Lung (tissue), 12 donors: ENCODE measurements around the gene PLXND1. TPM values are rescaled to one million over a fixed set of nuclear protein-coding genes. Genes with fewer than 3 reads are reported as not detected.

Experiments used
- ATAC-seq: fragments of 200-7000 bp; cut with Tn5 transposase; one replicate; pipeline ENCODE4 v1.9.1; 2020; ENCODE audit warnings: moderate number of reproducible peaks; ENCODE audit not compliant: insufficient read depth, low FRiP score
- DNase-seq, 3 donors: peaks; one replicate each; pipeline ENCODE4 v3.0.0-alpha.2; 2013 to 2017
- H3K27ac ChIP-seq, 2 donors: one replicate each; pipeline ENCODE4 v1.5.1; 2013; ENCODE audit warnings: mild to moderate bottlenecking in 2 of 2, moderate library complexity in 2 of 2, control low read depth in 1 of 2, inconsistent platforms in 1 of 2, low read depth in 1 of 2, low read length in 1 of 2
- H3K27me3 ChIP-seq, 3 donors: one replicate each; pipeline ENCODE4 v1.5.1; 2013; ENCODE audit warnings: low read length in 2 of 3; ENCODE audit not compliant: control insufficient read depth in 3 of 3, insufficient read depth in 3 of 3
- H3K36me3 ChIP-seq, 4 donors: one replicate each; pipeline ENCODE4 v1.5.1; 2013; ENCODE audit warnings: low read length in 4 of 4, mild to moderate bottlenecking in 1 of 4, moderate library complexity in 1 of 4; ENCODE audit not compliant: control insufficient read depth in 4 of 4, insufficient read depth in 4 of 4
- H3K4me1 ChIP-seq, 5 donors: one replicate each; pipeline ENCODE4 v1.5.1; 2013; ENCODE audit warnings: low read length in 5 of 5, mild to moderate bottlenecking in 2 of 5, moderate library complexity in 1 of 5; ENCODE audit not compliant: control insufficient read depth in 5 of 5, insufficient read depth in 5 of 5
- H3K4me3 ChIP-seq: one replicate; pipeline ENCODE4 v1.5.1; 2013; ENCODE audit warnings: mild to moderate bottlenecking, control low read depth, moderate library complexity
- H3K9ac ChIP-seq, 2 donors: one replicate each; pipeline ENCODE4 v1.5.1; 2013; ENCODE audit warnings: low read length in 2 of 2, control low read depth in 1 of 2; ENCODE audit not compliant: insufficient read depth in 1 of 2
- H3K9me3 ChIP-seq, 4 donors: one replicate each; pipeline ENCODE4 v1.5.1; 2013; ENCODE audit warnings: low read length in 3 of 4, mild to moderate bottlenecking in 1 of 4, moderate library complexity in 1 of 4; ENCODE audit not compliant: control insufficient read depth in 4 of 4, insufficient read depth in 3 of 4
- WGBS, 2 donors: extraction: QIAGEN DNeasy Blood & Tissue Kit; methylation state at CpG; one replicate each; pipeline ENCODE4 v1.1.7; 2013; 5-methylcytosine and 5-hydroxymethylcytosine counted together
- polyA plus RNA-seq, 2 donors: library from polyadenylated mRNA; stranded (reverse); fragments of 200-250 nt; gene quantifications; one replicate each; pipeline ENCODE4 v1.2.1, GENCODE V29; 2013
- total RNA-seq, 2 donors: library from RNA; depleted of rRNA in 1 of 2; stranded (reverse); fragments of >200 nt in 1 of 2; gene quantifications; one replicate each; pipeline ENCODE4 v1.2.1, GENCODE V29; 2014 to 2021
- TF ChIP-seq, protein P1 (sequence below): IDR thresholded peaks from 2 replicates; pipeline ENCODE4 v1.5.1; 2012; ENCODE audit warnings: mild to moderate bottlenecking; ENCODE audit errors: control extremely low read depth, extremely low read depth
- donor health status: control.
- donor health status: control.
- donor health status: Bipolar disorder and iron deficiency.
- donor health status: healthy.
- donor health status: DM: yes; HTN: yes; CAD: no.

Gene PLXND1
- total and polyA plus RNA-seq, 4 donors: 128 to 233 (median 180) TPM

GRCh38 chr3:129605203-129605921 is 1.1 kb downstream of the PLXND1 start:
- Histone ChIP-seq H3K27ac (peak overlapping the region; percentile 82 to 91), H3K9ac (no peak overlapping the region), H3K9me3 (no peaks in the 10 kb centered on the region), H3K4me3 (peak overlapping the region; percentile 73), H3K36me3 (no peaks in the 10 kb centered on the region), H3K4me1 (peaks cover 0 to 57% (median 32%) of the 10 kb centered on the region in 5 donors), H3K27me3 (no peaks in the 10 kb centered on the region)
- TF ChIP-seq, protein P1, sequence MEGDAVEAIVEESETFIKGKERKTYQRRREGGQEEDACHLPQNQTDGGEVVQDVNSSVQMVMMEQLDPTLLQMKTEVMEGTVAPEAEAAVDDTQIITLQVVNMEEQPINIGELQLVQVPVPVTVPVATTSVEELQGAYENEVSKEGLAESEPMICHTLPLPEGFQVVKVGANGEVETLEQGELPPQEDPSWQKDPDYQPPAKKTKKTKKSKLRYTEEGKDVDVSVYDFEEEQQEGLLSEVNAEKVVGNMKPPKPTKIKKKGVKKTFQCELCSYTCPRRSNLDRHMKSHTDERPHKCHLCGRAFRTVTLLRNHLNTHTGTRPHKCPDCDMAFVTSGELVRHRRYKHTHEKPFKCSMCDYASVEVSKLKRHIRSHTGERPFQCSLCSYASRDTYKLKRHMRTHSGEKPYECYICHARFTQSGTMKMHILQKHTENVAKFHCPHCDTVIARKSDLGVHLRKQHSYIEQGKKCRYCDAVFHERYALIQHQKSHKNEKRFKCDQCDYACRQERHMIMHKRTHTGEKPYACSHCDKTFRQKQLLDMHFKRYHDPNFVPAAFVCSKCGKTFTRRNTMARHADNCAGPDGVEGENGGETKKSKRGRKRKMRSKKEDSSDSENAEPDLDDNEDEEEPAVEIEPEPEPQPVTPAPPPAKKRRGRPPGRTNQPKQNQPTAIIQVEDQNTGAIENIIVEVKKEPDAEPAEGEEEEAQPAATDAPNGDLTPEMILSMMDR: no peak
- ATAC-seq: peak; percentile 2
- 1% methylated on average over 71 to 98 of the region's 98 CpGs for WGBS, 2 donors
- peak; percentile 57 to 71 (median 57) for DNase-seq

- Histone ChIP-seq H3K9me3 (no peaks in the 10 kb centered on the region), H3K36me3 (no peaks in the 10 kb centered on the region), H3K27ac (peak overlapping the region; percentile 46 to 90), H3K4me3 (peak overlapping the region; percentile 73), H3K27me3 (no peaks in the 10 kb centered on the region), H3K4me1 (peaks cover 0 to 54% (median 30%) of the 10 kb centered on the region in 5 donors), H3K9ac (peak overlapping the region in 1 of 2 donors; percentile 70)
- WGBS, 2 donors: 25 to 52% methylated on average over 12 of the region's 12 CpGs
- ATAC-seq (no peak), DNase-seq (no peak)
- TF ChIP-seq, protein P1: no peak
Observed at GRCh38 chr3:129604767-129605166, 1.7 kb downstream of the PLXND1 start.

GRCh38 chr3:129603991-129604749 is 2.3 kb downstream of the PLXND1 start:
- 41 to 60% methylated on average over 8 of the region's 8 CpGs for WGBS, 2 donors
- Histone ChIP-seq H3K27ac (peak overlapping the region; percentile 82 to 90), H3K36me3 (no peaks in the 10 kb centered on the region), H3K27me3 (no peaks in the 10 kb centered on the region), H3K9ac (no peak overlapping the region), H3K4me3 (peak overlapping the region; percentile 73), H3K9me3 (no peaks in the 10 kb centered on the region), H3K4me1 (peaks cover 0 to 54% (median 26%) of the 10 kb centered on the region in 5 donors)
- TF ChIP-seq, protein P1: no peak
- ATAC-seq (no peak), DNase-seq (no peak)
